Measurements from ENCODE around the gene UNC5B. TPM values are rescaled to one million over a fixed set of nuclear protein-coding genes. Genes with fewer than 3 reads are reported as not detected.
A peak's percentile ranks its signal among the peaks of the same experiment; 100 is the strongest.

Gene UNC5B
- total RNA-seq, 4 donors from 2014 or later: 3.3 to 7.0 (median 5.9) TPM

- no peak for DNase-seq (ENCODE audit: low spot score in 2 of 2)
- peaks cover 0 to 32% of the 10 kb centered on the region in 2 donors for H3K27me3 ChIP-seq
These were observed 1.3 kb upstream of the UNC5B start for GRCh38 chr10:71211053-71211452.

DNA sequence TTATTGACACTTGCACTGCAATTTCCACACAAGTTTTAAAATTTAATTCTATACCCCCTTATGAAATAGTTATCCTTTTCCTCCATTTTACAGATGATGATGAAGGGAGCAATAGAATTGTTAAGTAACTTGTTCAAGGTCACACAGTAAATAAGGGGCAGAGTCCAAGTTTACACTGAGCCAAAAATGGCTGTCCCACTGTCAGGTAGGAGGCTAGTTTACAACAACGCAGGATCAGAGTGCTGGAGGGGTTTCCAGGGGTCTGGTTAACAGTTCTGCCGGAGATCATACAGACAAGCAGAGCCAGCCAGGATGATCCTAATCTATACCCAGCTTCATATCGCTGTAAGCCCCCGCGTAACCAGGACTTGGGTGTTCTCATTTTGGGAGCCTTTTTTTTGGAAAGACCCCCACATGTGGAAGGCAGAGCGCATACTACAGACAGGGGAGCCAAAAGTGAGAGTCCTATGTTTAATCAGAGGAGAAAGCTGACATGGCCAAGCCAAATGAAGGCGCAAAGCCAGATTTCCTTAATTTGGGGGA, 524 bp upstream of the UNC5B start:
- no peaks in the 10 kb centered on the region for H3K36me3 ChIP-seq
- peak overlapping the region; percentile 36 to 69 (median 56) for H3K4me3 ChIP-seq
- peaks cover 0 to 32% of the 10 kb centered on the region in 2 donors for H3K27me3 ChIP-seq
- 5% methylated on average over 7 of the region's 7 CpGs for WGBS, 2 donors
- peaks cover 0 to 52% (median 17%) of the 10 kb centered on the region in 4 donors for H3K4me1 ChIP-seq
- TF ChIP-seq EP300 (IDR thresholded peaks at IDR 0.05): no peak
- TF ChIP-seq CTCF (IDR thresholded peaks at IDR 0.05): no peak
- no peak for TF ChIP-seq POLR2A (IDR thresholded peaks at IDR 0.05)
- peak overlapping the region in 1 of 4 donors; percentile 77 for H3K27ac ChIP-seq
- no peak for DNase-seq (ENCODE audit: low spot score in 2 of 2)
- no peaks in the 10 kb centered on the region for H3K9me3 ChIP-seq

More at GRCh38 chr10:71211053-71211452, 1.3 kb upstream of the UNC5B start:
- 50 to 64% methylated on average over 3 to 4 of the region's 4 CpGs for WGBS, 2 donors
- Histone ChIP-seq H3K27ac (no peak overlapping the region), H3K9me3 (no peaks in the 10 kb centered on the region), H3K36me3 (no peaks in the 10 kb centered on the region), H3K4me1 (peaks cover 0 to 46% (median 13%) of the 10 kb centered on the region in 4 donors), H3K4me3 (no peak overlapping the region)
- TF ChIP-seq CTCF (IDR thresholded peaks at IDR 0.05) (no peak), EP300 (IDR thresholded peaks at IDR 0.05) (no peak), POLR2A (IDR thresholded peaks at IDR 0.05) (no peak)

DNA sequence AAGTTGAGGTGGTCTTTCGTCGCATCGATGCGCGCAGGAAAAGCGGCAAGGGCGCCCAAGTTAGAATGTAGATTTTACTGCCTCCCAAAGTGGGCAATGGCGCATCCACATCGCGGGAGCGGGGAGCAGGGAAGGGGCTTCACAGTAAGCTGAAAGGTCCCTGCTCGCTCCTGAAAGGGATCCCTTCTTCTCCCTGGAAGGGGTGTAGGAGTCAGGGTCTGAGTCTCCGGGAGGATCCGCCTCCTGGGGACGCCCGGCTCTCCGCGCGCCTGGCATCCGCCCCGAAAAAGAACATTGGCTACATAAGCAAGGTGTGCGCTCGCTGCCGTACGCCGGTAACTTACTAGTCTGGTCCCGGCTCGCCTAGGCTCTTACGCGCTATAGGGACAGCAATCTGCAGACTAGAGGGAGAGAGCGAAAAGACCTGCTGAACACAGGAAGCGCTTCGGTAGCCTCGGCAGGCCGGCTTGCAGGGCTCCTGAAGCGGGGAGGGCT, 804 bp downstream of the UNC5B start:
- Histone ChIP-seq H3K27ac (peak overlapping the region in 3 of 4 donors; percentile 1 to 77 (median 71)), H3K9me3 (no peaks in the 10 kb centered on the region), H3K4me1 (peaks cover 0 to 64% (median 21%) of the 10 kb centered on the region in 4 donors), H3K36me3 (no peaks in the 10 kb centered on the region), H3K4me3 (peak overlapping the region; percentile 44 to 69 (median 56)), H3K27me3 (peaks cover 0 to 32% of the 10 kb centered on the region in 2 donors)
- WGBS, 2 donors: 1% methylated on average over 34 to 35 of the region's 36 CpGs
- peak in 1 of 2 donors; percentile 43 for DNase-seq (ENCODE audit: low spot score in 2 of 2)
- TF ChIP-seq CTCF (IDR thresholded peaks at IDR 0.05) (no peak), EP300 (IDR thresholded peaks at IDR 0.05) (no peak), POLR2A (IDR thresholded peaks at IDR 0.05) (no peak)

GRCh38 chr10:71213761-71214440, 1.5 kb downstream of the UNC5B start:
- Histone ChIP-seq H3K9me3 (no peaks in the 10 kb centered on the region), H3K27me3 (peaks cover 0 to 30% of the 10 kb centered on the region in 2 donors), H3K27ac (no peak overlapping the region), H3K4me3 (peak overlapping the region; percentile 16 to 69 (median 41)), H3K36me3 (no peaks in the 10 kb centered on the region), H3K4me1 (peaks cover 0 to 61% (median 21%) of the 10 kb centered on the region in 4 donors)
- 13 to 18% methylated on average over 25 to 31 of the region's 33 CpGs for WGBS, 2 donors
- TF ChIP-seq CTCF (IDR thresholded peaks at IDR 0.05) (no peak), EP300 (IDR thresholded peaks at IDR 0.05) (no peak), POLR2A (IDR thresholded peaks at IDR 0.05) (no peak)
- no peak for DNase-seq (ENCODE audit: low spot score in 2 of 2)

Data from tibial nerve (tissue), 4 donors.